ENCODE results near the gene POLR2I.

DNA sequence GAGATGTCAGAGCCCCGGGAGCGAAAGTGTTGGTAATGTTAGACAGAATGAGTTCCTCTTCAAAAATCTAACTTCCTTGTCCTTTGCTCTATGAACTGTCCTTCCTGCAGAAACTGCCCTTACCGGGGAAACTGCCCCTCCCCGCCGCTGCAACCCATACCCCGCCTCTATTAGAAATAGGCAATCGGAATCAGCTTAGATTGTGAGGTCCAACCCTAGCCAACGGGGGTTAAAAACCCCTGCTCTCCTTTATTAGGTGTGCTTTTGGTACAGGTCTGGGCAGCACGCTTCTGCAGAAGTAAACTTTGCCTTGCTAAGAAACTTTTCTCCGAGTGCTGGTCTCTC, 13.7 kb upstream of the POLR2I start:
- TF ChIP-seq, protein P1, sequence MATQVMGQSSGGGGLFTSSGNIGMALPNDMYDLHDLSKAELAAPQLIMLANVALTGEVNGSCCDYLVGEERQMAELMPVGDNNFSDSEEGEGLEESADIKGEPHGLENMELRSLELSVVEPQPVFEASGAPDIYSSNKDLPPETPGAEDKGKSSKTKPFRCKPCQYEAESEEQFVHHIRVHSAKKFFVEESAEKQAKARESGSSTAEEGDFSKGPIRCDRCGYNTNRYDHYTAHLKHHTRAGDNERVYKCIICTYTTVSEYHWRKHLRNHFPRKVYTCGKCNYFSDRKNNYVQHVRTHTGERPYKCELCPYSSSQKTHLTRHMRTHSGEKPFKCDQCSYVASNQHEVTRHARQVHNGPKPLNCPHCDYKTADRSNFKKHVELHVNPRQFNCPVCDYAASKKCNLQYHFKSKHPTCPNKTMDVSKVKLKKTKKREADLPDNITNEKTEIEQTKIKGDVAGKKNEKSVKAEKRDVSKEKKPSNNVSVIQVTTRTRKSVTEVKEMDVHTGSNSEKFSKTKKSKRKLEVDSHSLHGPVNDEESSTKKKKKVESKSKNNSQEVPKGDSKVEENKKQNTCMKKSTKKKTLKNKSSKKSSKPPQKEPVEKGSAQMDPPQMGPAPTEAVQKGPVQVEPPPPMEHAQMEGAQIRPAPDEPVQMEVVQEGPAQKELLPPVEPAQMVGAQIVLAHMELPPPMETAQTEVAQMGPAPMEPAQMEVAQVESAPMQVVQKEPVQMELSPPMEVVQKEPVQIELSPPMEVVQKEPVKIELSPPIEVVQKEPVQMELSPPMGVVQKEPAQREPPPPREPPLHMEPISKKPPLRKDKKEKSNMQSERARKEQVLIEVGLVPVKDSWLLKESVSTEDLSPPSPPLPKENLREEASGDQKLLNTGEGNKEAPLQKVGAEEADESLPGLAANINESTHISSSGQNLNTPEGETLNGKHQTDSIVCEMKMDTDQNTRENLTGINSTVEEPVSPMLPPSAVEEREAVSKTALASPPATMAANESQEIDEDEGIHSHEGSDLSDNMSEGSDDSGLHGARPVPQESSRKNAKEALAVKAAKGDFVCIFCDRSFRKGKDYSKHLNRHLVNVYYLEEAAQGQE (IDR thresholded peaks at IDR 0.05; ENCODE audit: unreplicated experiment): no peak
- TF ChIP-seq CTCF (conservative IDR thresholded peaks at IDR 0.05; ENCODE audit: low read depth in 2 of 2): no peak
- no peak for TF ChIP-seq EZH2 (IDR thresholded peaks at IDR 0.05; ENCODE audit: low read depth, unreplicated experiment)
- TF ChIP-seq CREB1 (CRISPR knock-in tag; IDR thresholded peaks at IDR 0.05; ENCODE audit: low read depth): no peak
- TF ChIP-seq, protein P2, sequence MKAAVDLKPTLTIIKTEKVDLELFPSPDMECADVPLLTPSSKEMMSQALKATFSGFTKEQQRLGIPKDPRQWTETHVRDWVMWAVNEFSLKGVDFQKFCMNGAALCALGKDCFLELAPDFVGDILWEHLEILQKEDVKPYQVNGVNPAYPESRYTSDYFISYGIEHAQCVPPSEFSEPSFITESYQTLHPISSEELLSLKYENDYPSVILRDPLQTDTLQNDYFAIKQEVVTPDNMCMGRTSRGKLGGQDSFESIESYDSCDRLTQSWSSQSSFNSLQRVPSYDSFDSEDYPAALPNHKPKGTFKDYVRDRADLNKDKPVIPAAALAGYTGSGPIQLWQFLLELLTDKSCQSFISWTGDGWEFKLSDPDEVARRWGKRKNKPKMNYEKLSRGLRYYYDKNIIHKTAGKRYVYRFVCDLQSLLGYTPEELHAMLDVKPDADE (IDR thresholded peaks at IDR 0.05): no peak
- no peak for TF ChIP-seq POLR2AphosphoS5 (IDR thresholded peaks at IDR 0.05; ENCODE audit: low read depth)
- no peak for TF ChIP-seq ZNF114 (CRISPR knock-in tag; IDR thresholded peaks at IDR 0.05)
- no peak for TF ChIP-seq ZNF331 (CRISPR knock-in tag; IDR thresholded peaks at IDR 0.05; ENCODE audit: low read depth)
- TF ChIP-seq STAT1 (IDR thresholded peaks at IDR 0.05; ENCODE audit: unreplicated experiment): no peak
